Transverse colon (tissue), 3 donors: ENCODE results near the gene TENM4.

Experiments used
- EP300 ChIP-seq: sonication (generic); formaldehyde crosslinking; IDR thresholded peaks from one replicate; pipeline ENCODE4 v1.6.1; 2017; ENCODE audit warnings: antibody characterized with exemption, low read depth
- TF ChIP-seq, protein P1 (sequence below), 5 experiments: fragments of 200-600 bp in 3 of 5; fragments of 450-650 bp in 2 of 5; sonication (generic) in 3 of 5; IDR thresholded peaks; 1 replicate in 2 of 5; 2 replicates in 3 of 5; pipeline ENCODE4 v1.5.1; 2016 to 2017; ENCODE audit warnings: antibody characterized with exemption in 5 of 5, inconsistent platforms in 3 of 5, mild to moderate bottlenecking in 2 of 5, moderate library complexity in 1 of 5

DNA sequence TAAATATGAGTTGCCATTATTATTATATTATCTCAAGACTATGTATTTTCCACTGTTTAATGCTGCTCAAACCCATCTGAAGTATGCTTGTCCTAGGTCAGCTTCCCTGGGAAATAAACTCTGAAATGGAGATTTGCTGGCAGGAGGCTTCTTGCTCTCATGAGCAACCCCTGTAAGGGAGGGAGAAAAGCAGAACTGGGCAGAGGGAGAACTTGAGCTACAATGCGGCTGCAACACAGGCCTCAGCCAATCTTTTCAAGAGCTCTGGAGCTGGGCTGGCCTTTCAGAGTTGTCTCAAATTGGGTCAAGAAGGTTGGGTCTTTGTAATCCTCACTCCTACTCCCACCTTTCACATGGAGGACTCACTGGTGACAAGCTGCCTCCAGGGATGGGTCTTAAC lies 412.6 kb downstream of the TENM4 start:
- TF ChIP-seq EP300: no peak
- TF ChIP-seq, protein P1, sequence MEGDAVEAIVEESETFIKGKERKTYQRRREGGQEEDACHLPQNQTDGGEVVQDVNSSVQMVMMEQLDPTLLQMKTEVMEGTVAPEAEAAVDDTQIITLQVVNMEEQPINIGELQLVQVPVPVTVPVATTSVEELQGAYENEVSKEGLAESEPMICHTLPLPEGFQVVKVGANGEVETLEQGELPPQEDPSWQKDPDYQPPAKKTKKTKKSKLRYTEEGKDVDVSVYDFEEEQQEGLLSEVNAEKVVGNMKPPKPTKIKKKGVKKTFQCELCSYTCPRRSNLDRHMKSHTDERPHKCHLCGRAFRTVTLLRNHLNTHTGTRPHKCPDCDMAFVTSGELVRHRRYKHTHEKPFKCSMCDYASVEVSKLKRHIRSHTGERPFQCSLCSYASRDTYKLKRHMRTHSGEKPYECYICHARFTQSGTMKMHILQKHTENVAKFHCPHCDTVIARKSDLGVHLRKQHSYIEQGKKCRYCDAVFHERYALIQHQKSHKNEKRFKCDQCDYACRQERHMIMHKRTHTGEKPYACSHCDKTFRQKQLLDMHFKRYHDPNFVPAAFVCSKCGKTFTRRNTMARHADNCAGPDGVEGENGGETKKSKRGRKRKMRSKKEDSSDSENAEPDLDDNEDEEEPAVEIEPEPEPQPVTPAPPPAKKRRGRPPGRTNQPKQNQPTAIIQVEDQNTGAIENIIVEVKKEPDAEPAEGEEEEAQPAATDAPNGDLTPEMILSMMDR (IDR thresholded peaks at IDR 0.05): no peak
